Transverse colon (tissue), 4 donors: ENCODE data around the gene LRRC18. TPM values are rescaled to one million over a fixed set of nuclear protein-coding genes. Genes with fewer than 3 reads are reported as not detected.

Experiments used
- DNase-seq: peaks from one replicate; pipeline ENCODE4 v3.0.0-alpha.2; 2019
- H3K27ac ChIP-seq, 4 donors: fragments of 200-600 bp; sonication (generic); 2 replicates each; pipeline ENCODE4 v1.5.1; 2016 to 2018; ENCODE audit warnings: inconsistent platforms in 4 of 4
- H3K27me3 ChIP-seq: fragments of 200-600 bp; sonication (generic); 2 replicates; pipeline ENCODE4 v1.5.1; 2017; ENCODE audit warnings: inconsistent platforms
- H3K36me3 ChIP-seq, 4 donors: fragments of 200-600 bp; sonication (generic); 2 replicates each; pipeline ENCODE4 v1.5.1; 2017 to 2019; ENCODE audit warnings: inconsistent platforms in 4 of 4
- H3K4me1 ChIP-seq, 4 donors: fragments of 200-600 bp; sonication (generic); 2 replicates each; pipeline ENCODE4 v1.5.1; 2017 to 2020; ENCODE audit warnings: inconsistent platforms in 4 of 4
- H3K4me3 ChIP-seq, 4 donors: fragments of 200-600 bp; sonication (generic); 1 replicate in 1 of 4; 2 replicates in 3 of 4; pipeline versions ENCODE4 v1.5.1 to v1.6.1; 2017 to 2019; ENCODE audit warnings: inconsistent platforms in 4 of 4
- H3K9me3 ChIP-seq, 2 donors: fragments of 200-600 bp; sonication (generic); 2 replicates each; pipeline ENCODE4 v1.5.1; 2017 to 2019; ENCODE audit warnings: inconsistent platforms in 2 of 2
- CTCF ChIP-seq, 5 experiments: fragments of 200-600 bp in 3 of 5; fragments of 450-650 bp in 2 of 5; sonication (generic) in 3 of 5; IDR thresholded peaks; 1 replicate in 2 of 5; 2 replicates in 3 of 5; pipeline ENCODE4 v1.5.1; 2016 to 2017; ENCODE audit warnings: antibody characterized with exemption in 5 of 5, inconsistent platforms in 3 of 5, mild to moderate bottlenecking in 2 of 5, moderate library complexity in 1 of 5
- EP300 ChIP-seq: sonication (generic); formaldehyde crosslinking; IDR thresholded peaks from one replicate; pipeline ENCODE4 v1.6.1; 2017; ENCODE audit warnings: antibody characterized with exemption, low read depth
- POLR2A ChIP-seq: fragments of 450-650 bp; IDR thresholded peaks from one replicate; pipeline ENCODE4 v1.6.1; 2016; ENCODE audit warnings: antibody characterized with exemption, mild to moderate bottlenecking, moderate library complexity
- POLR2AphosphoS5 ChIP-seq, 3 donors: sonication (generic); formaldehyde crosslinking; IDR thresholded peaks; one replicate each; pipeline ENCODE4 v1.6.1; 2016; ENCODE audit warnings: antibody characterized with exemption in 3 of 3
- WGBS, 2 donors: methylation state at CpG; one replicate each; pipeline ENCODE4 v1.1.5; 2018; ENCODE audit warnings: low coverage in 1 of 2; 5-methylcytosine and 5-hydroxymethylcytosine counted together
- in situ Hi-C, 4 donors: fragments of 200-750 bp; cut with MboI; loops; one replicate each; pipeline versions ENCODE4 v1.15.0 to v1.15.1; 2017; ENCODE audit warnings: low sequenced_read_pairs in 3 of 4, low pct_ligation_motif_present in 1 of 4, low pct_unique_long_range_greater_than_20kb in 1 of 4
- intact Hi-C: fragments of 100-400 bp; cut with DNase I; formaldehyde crosslinking; loops from one replicate; pipeline ENCODE4 v1.15.1; 2023; ENCODE audit warnings: low total_unique reads
- small RNA-seq, 4 donors: library from RNA; depleted of rRNA; stranded (forward); fragments of <200 nt; gene quantifications; one replicate each; pipeline ENCODE3, GENCODE V24; 2016
- total RNA-seq, 4 donors: library from RNA; depleted of rRNA; stranded (reverse); fragments of >200 nt; gene quantifications; one replicate each; pipeline ENCODE4 v1.1.0, GENCODE V29; 2016

LRRC18 gene
- total RNA-seq, 4 donors from 2014 or later: not detected

GRCh38 chr10:48879451-48879850 is 60.2 kb downstream of the LRRC18 start:
- intact Hi-C loops: no loop called here
- no peaks in the 10 kb centered on the region for H3K4me1 ChIP-seq
- no peaks in the 10 kb centered on the region for H3K9me3 ChIP-seq
- TF ChIP-seq CTCF (IDR thresholded peaks at IDR 0.05) (no peak), POLR2AphosphoS5 (IDR thresholded peaks at IDR 0.05) (no peak), POLR2A (no peak), EP300 (no peak)
- no peak overlapping the region for H3K4me3 ChIP-seq
- in situ Hi-C loops: loop anchor here in 1 of 4 donors (25.0 kb wide), 1 partner anchor 283 kb away; no protein-coding TSS in a partner anchor
- WGBS, 2 donors: 84 to 86% methylated on average over 5 of the region's 5 CpGs
- no peaks in the 10 kb centered on the region for H3K27me3 ChIP-seq
- DNase-seq: no peak
- no peaks in the 10 kb centered on the region for H3K36me3 ChIP-seq
- no peak overlapping the region for H3K27ac ChIP-seq

GRCh38 chr10:48878091-48878490 is 61.5 kb downstream of the LRRC18 start:
- no peak for DNase-seq

GRCh38 chr10:48872234-48872633 is 67.4 kb downstream of the LRRC18 start:
- Histone ChIP-seq H3K36me3 (no peaks in the 10 kb centered on the region), H3K4me3 (no peak overlapping the region), H3K27me3 (no peaks in the 10 kb centered on the region), H3K27ac (no peak overlapping the region), H3K4me1 (no peaks in the 10 kb centered on the region), H3K9me3 (no peaks in the 10 kb centered on the region)
- intact Hi-C loops: no loop called here
- in situ Hi-C loops: no loop called here
- no peak for TF ChIP-seq POLR2AphosphoS5 (IDR thresholded peaks at IDR 0.05)
- TF ChIP-seq EP300: no peak
- TF ChIP-seq CTCF (IDR thresholded peaks at IDR 0.05): no peak
- no peak for TF ChIP-seq POLR2A
- DNase-seq: no peak
- 76 to 92% methylated on average over 1 of the region's 1 CpG for WGBS, 2 donors

More at GRCh38 chr10:48878091-48878490, 61.5 kb downstream of the LRRC18 start:
- no peak overlapping the region for H3K27ac ChIP-seq
- 87% methylated on average over 3 of the region's 3 CpGs; no CpG with 5 or more reads in 1 of the 2 donors for WGBS, 2 donors
- in situ Hi-C loops: loop anchor here in 1 of 4 donors (25.0 kb wide), 1 partner anchor 284 kb away; no protein-coding TSS in a partner anchor
- H3K4me1 ChIP-seq: no peaks in the 10 kb centered on the region
- no peak for TF ChIP-seq EP300
- no peaks in the 10 kb centered on the region for H3K27me3 ChIP-seq
- H3K4me3 ChIP-seq: no peak overlapping the region
- H3K36me3 ChIP-seq: no peaks in the 10 kb centered on the region
- H3K9me3 ChIP-seq: no peaks in the 10 kb centered on the region
- intact Hi-C loops: no loop called here

Small RNA genes within 50 kb of the gene (small RNA-seq; reads per million reads assigned to genes)
- gene MIR4294: 0 reads per million in 4 donors

Other genes with a start within 250 kb of the LRRC18 start
- gene VSTM4, start 175.7 kb upstream of the LRRC18 start, total RNA-seq: 1 to 10 TPM; 2.2 to 6.0 (median 3.9) TPM
- not detected for gene FAM170B, start 194.2 kb upstream of the LRRC18 start, total RNA-seq
- gene TMEM273, start 248.6 kb upstream of the LRRC18 start, total RNA-seq: 10 to 100 TPM in 2 of 4 donors, 1 to 10 TPM in 1, under 1 TPM in 1; 0.80 to 18.4 (median 7.4) TPM